Lung (tissue), 12 donors: Measurements from ENCODE around the gene CPED1. TPM values are rescaled to one million over a fixed set of nuclear protein-coding genes. Genes with fewer than 3 reads are reported as not detected.

Experiments
- ATAC-seq: fragments of 200-7000 bp; cut with Tn5 transposase; one replicate; pipeline ENCODE4 v1.9.1; 2020; ENCODE audit warnings: moderate number of reproducible peaks; ENCODE audit not compliant: insufficient read depth, low FRiP score
- DNase-seq, 3 donors: peaks; one replicate each; pipeline ENCODE4 v3.0.0-alpha.2; 2013 to 2017
- H3K27ac ChIP-seq, 2 donors: one replicate each; pipeline ENCODE4 v1.5.1; 2013; ENCODE audit warnings: mild to moderate bottlenecking in 2 of 2, moderate library complexity in 2 of 2, control low read depth in 1 of 2, inconsistent platforms in 1 of 2, low read depth in 1 of 2, low read length in 1 of 2
- H3K27me3 ChIP-seq, 3 donors: one replicate each; pipeline ENCODE4 v1.5.1; 2013; ENCODE audit warnings: low read length in 2 of 3; ENCODE audit not compliant: control insufficient read depth in 3 of 3, insufficient read depth in 3 of 3
- H3K36me3 ChIP-seq, 4 donors: one replicate each; pipeline ENCODE4 v1.5.1; 2013; ENCODE audit warnings: low read length in 4 of 4, mild to moderate bottlenecking in 1 of 4, moderate library complexity in 1 of 4; ENCODE audit not compliant: control insufficient read depth in 4 of 4, insufficient read depth in 4 of 4
- H3K4me1 ChIP-seq, 5 donors: one replicate each; pipeline ENCODE4 v1.5.1; 2013; ENCODE audit warnings: low read length in 5 of 5, mild to moderate bottlenecking in 2 of 5, moderate library complexity in 1 of 5; ENCODE audit not compliant: control insufficient read depth in 5 of 5, insufficient read depth in 5 of 5
- H3K4me3 ChIP-seq: one replicate; pipeline ENCODE4 v1.5.1; 2013; ENCODE audit warnings: mild to moderate bottlenecking, control low read depth, moderate library complexity
- H3K9ac ChIP-seq, 2 donors: one replicate each; pipeline ENCODE4 v1.5.1; 2013; ENCODE audit warnings: low read length in 2 of 2, control low read depth in 1 of 2; ENCODE audit not compliant: insufficient read depth in 1 of 2
- H3K9me3 ChIP-seq, 4 donors: one replicate each; pipeline ENCODE4 v1.5.1; 2013; ENCODE audit warnings: low read length in 3 of 4, mild to moderate bottlenecking in 1 of 4, moderate library complexity in 1 of 4; ENCODE audit not compliant: control insufficient read depth in 4 of 4, insufficient read depth in 3 of 4
- CTCF ChIP-seq: IDR thresholded peaks from 2 replicates; pipeline ENCODE4 v1.5.1; 2012; ENCODE audit warnings: mild to moderate bottlenecking; ENCODE audit errors: control extremely low read depth, extremely low read depth
- WGBS, 2 donors: extraction: QIAGEN DNeasy Blood & Tissue Kit; methylation state at CpG; one replicate each; pipeline ENCODE4 v1.1.7; 2013; 5-methylcytosine and 5-hydroxymethylcytosine counted together
- polyA plus RNA-seq, 2 donors: library from polyadenylated mRNA; stranded (reverse); fragments of 200-250 nt; gene quantifications; one replicate each; pipeline ENCODE4 v1.2.1, GENCODE V29; 2013
- total RNA-seq, 2 donors: library from RNA; depleted of rRNA in 1 of 2; stranded (reverse); fragments of >200 nt in 1 of 2; gene quantifications; one replicate each; pipeline ENCODE4 v1.2.1, GENCODE V29; 2014 to 2021
- donor health status: control.
- donor health status: control.
- donor health status: Bipolar disorder and iron deficiency.
- donor health status: healthy.
- donor health status: DM: yes; HTN: yes; CAD: no.

The CPED1 gene
- total and polyA plus RNA-seq, 4 donors: 1.8 to 32.3 (median 7.4) TPM

DNA sequence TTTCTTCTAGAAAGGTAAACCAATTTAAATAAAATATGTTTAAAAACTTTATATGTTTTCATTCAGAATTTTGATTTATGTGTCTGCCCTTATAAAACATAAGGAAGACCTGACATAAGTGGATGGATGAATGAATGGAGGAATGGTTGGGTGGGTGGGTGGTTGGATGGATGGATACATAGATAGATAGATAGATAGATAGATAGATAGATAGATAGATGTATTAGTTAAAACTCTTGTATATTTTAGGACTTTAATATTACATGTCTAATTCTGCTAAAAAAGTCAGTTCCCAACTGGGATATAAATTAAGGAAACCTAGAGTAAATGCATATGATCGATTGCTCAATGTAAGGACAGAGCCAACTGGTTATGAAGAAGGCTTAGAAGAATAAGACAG lies 184.0 kb downstream of the CPED1 start:
- 84 to 91% methylated on average over 1 of the region's 1 CpG for WGBS, 2 donors
- Histone ChIP-seq H3K27ac (no peak overlapping the region), H3K9ac (no peak overlapping the region), H3K36me3 (no peaks in the 10 kb centered on the region), H3K4me3 (no peak overlapping the region), H3K9me3 (no peaks in the 10 kb centered on the region), H3K27me3 (no peaks in the 10 kb centered on the region), H3K4me1 (peaks cover 0 to 3% (median 0%) of the 10 kb centered on the region in 5 donors)
- no peak for TF ChIP-seq CTCF
- ATAC-seq: no peak
- no peak for DNase-seq

DNA sequence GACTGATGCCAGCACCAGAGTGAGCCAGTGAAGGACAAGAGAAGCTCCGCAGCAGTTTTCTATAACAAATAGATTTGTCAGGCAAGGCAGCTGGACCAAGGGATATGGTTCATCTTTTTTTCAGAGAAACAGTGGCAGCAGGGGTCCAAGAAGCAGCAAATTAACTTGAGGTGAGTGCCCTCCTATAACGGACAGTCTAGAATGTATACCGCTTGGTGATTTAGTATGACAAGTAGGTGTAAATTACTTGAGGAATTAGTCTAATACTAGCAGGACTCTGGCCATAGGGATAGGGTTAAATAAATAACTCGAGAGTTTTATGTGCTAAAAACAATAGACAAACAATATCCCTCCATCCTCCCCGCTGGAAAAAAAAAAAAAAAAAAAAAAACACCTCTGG lies 187.3 kb downstream of the CPED1 start:
- ATAC-seq: no peak
- WGBS, 2 donors: 82 to 86% methylated on average over 5 of the region's 5 CpGs
- no peak for DNase-seq

DNA sequence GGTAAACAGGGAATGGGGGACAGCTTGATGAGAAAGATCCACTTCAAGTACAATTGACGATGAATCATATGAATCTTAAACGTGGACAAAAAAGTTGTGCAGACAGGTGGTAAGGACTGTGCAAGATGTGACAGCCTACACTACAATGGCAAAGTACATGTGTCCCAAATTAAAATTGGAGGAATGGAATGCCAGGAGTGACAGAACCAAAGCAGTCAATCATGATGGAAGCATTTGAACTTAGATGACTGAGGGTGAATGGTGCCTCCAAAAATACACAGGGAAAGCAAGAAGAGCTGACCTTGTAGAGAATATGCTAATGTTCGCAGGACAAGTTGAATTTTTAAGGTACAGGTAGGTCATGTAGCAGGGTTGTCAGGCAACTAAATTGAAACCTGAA lies 189.9 kb downstream of the CPED1 start:
- TF ChIP-seq CTCF: no peak
- Histone ChIP-seq H3K36me3 (no peaks in the 10 kb centered on the region), H3K9me3 (no peaks in the 10 kb centered on the region), H3K27me3 (no peaks in the 10 kb centered on the region), H3K9ac (no peak overlapping the region), H3K27ac (no peak overlapping the region), H3K4me3 (no peak overlapping the region), H3K4me1 (peaks cover 0 to 23% (median 0%) of the 10 kb centered on the region in 5 donors)
- DNase-seq: no peak
- 86 to 92% methylated on average over 3 of the region's 3 CpGs for WGBS, 2 donors
- no peak for ATAC-seq

More for the DNA sequence above, 187.3 kb downstream of the CPED1 start:
- Histone ChIP-seq H3K27me3 (no peaks in the 10 kb centered on the region), H3K4me1 (peaks cover 0 to 18% (median 0%) of the 10 kb centered on the region in 5 donors), H3K36me3 (no peaks in the 10 kb centered on the region), H3K9ac (no peak overlapping the region), H3K4me3 (no peak overlapping the region), H3K27ac (no peak overlapping the region), H3K9me3 (no peaks in the 10 kb centered on the region)
- TF ChIP-seq CTCF: no peak

DNA sequence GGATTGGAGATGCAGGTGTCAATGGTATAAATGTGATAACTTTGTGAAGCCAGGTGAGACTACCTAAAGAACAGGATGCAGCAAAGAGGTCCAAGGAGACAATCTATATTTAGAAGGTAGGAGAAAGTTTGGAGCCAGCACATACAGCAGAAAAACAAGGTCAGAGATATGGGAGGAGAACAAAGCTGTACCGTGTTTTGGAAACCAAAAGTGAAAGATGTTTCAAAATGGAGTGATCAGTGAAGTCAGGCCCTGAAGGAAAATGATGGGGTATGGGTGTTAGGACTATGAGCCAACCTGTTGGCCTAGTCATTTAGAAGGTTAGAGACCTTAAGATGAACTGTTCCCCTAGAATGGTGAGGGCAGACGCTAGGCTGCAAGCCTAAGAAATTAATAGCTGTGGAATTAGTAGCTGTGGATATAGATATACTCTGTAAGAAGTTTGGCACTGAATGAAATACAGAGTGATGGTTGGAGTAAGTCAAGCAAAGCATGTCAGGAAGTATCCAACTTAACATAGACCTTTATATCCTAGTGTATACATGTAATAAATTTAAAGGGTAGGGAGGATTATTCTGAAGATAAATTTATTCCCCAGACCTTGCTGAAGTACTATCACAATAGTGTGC lies 190.5 kb downstream of the CPED1 start:
- DNase-seq (no peak), ATAC-seq (no peak)
- Histone ChIP-seq H3K4me3 (no peak overlapping the region), H3K9ac (no peak overlapping the region), H3K27me3 (no peaks in the 10 kb centered on the region), H3K36me3 (no peaks in the 10 kb centered on the region), H3K4me1 (peaks cover 0 to 23% (median 0%) of the 10 kb centered on the region in 5 donors), H3K27ac (no peak overlapping the region), H3K9me3 (no peaks in the 10 kb centered on the region)
- no peak for TF ChIP-seq CTCF
- WGBS, 2 donors: 77 to 93% methylated on average over 2 of the region's 2 CpGs
